Naive B cell (primary cell): Measurements from ENCODE around the gene PDIA3. TPM values are rescaled to one million over a fixed set of nuclear protein-coding genes. Genes with fewer than 3 reads are reported as not detected.
"Not testable (repeated sequence)": the region's sequence is repeated elsewhere in the genome, so short reads cannot be mapped to it uniquely, and the experiment has no call there.

Source experiments
- ATAC-seq, 2 donors: fragments of 150-1000 bp; cut with Tn5 transposase; 2 replicates each; pipeline ENCODE4 v1.10.0; 2021; ENCODE audit warnings: low read depth in 2 of 2, mild to moderate bottlenecking in 2 of 2, moderate library complexity in 2 of 2
- DNase-seq: peaks from one replicate; pipeline ENCODE4 v3.0.0; 2022
- H3K27ac Mint-ChIP-seq, 6 donors: one replicate each; pipeline ENCODE4 v1.8.0; 2020 to 2022; ENCODE audit warnings: mild to moderate bottlenecking in 6 of 6, mixed read lengths in 6 of 6, moderate library complexity in 5 of 6, inconsistent platforms in 2 of 6
- H3K27me3 Mint-ChIP-seq, 3 donors: one replicate each; pipeline ENCODE4 v1.8.0; 2021 to 2022; ENCODE audit warnings: mixed read lengths in 3 of 3, mild to moderate bottlenecking in 1 of 3
- H3K36me3 Mint-ChIP-seq, 2 donors: one replicate each; pipeline ENCODE4 v1.8.0; 2020 to 2022; ENCODE audit warnings: mixed read lengths in 2 of 2, inconsistent platforms in 1 of 2, mild to moderate bottlenecking in 1 of 2
- H3K4me1 Mint-ChIP-seq, 3 donors: one replicate each; pipeline ENCODE4 v1.8.0; 2020 to 2022; ENCODE audit warnings: mixed read lengths in 3 of 3, inconsistent platforms in 1 of 3, mild to moderate bottlenecking in 1 of 3, moderate library complexity in 1 of 3
- H3K4me3 Mint-ChIP-seq, 8 donors: one replicate each; pipeline ENCODE4 v1.8.0; 2020 to 2022; ENCODE audit warnings: mild to moderate bottlenecking in 8 of 8, mixed read lengths in 8 of 8, moderate library complexity in 8 of 8, inconsistent platforms in 2 of 8
- H3K9me3 Mint-ChIP-seq, 7 donors: one replicate each; pipeline ENCODE4 v1.8.0; 2020 to 2022; ENCODE audit warnings: mixed read lengths in 7 of 7, mild to moderate bottlenecking in 5 of 7, inconsistent platforms in 2 of 7, moderate library complexity in 1 of 7
- polyA plus RNA-seq, 6 donors: library from polyadenylated mRNA; unstranded; fragments of 300-500 nt; fragmentation: Illumina TruSeq; gene quantifications; one replicate each; pipeline ENCODE4 v1.2.3, GENCODE V29; 2021; ENCODE audit warnings: low read depth in 6 of 6

Gene PDIA3
- polyA plus RNA-seq, 6 donors from 2014 or later = 251 to 358 (median 278) TPM

DNA sequence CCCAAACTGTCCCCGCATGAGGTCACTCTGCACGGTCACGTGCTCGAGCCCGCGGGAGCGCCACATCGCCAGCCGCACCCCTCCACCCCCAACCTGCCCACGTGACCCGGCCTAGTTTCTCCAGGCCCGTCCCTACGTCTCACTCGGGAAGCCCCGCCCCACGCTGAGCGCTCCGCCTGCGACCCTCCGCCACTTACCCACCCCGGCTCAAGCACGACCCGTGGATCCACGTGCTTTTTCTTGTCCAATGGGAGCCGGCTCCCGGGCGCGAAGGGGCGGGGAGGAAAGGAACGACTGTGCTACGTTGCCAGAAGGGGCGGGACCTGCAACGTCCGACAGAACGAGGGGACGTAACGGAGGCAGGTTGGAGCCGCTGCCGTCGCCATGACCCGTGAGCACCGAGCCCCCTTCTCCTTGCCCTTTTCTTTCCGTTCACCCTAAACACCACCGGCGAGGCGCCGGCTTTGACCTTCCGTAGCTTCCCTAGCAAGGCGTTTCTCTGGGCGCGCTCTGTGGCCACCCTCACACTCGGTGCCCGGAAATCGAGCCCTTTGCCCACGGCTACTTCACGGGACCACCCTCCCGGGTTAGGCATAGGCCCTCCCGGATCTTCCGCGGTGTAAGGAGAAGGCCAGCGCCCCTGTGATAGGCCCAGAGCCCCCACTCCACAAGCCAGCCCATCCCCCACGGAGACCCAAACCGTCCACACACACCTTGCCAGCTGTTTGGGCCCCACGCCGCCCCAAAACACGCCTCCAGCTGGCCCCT lies 45.9 kb downstream of the PDIA3 start, which contains the start of gene SERF2:
Gene SERF2 (plus strand): TSS at position 328 of the 768 bp plus-strand sequence. CDS start 57 bp downstream, at position 385.
- peak; percentile 99 for DNase-seq
- ATAC-seq = peak; percentile 81 to 84
- Mint-ChIP-seq H3K4me1 (peaks cover 46 to 84% (median 70%) of the 10 kb centered on the region in 3 donors), H3K9me3 (no peaks in the 10 kb centered on the region), H3K27ac (peak within 1 kb of the TSS; percentile 99), H3K4me3 (peak within 1 kb of the TSS; percentile 96 to 100 (median 98)), H3K36me3 (peaks cover 6 to 28% of the 10 kb centered on the region in 2 donors), H3K27me3 (no peaks in the 10 kb centered on the region)

DNA sequence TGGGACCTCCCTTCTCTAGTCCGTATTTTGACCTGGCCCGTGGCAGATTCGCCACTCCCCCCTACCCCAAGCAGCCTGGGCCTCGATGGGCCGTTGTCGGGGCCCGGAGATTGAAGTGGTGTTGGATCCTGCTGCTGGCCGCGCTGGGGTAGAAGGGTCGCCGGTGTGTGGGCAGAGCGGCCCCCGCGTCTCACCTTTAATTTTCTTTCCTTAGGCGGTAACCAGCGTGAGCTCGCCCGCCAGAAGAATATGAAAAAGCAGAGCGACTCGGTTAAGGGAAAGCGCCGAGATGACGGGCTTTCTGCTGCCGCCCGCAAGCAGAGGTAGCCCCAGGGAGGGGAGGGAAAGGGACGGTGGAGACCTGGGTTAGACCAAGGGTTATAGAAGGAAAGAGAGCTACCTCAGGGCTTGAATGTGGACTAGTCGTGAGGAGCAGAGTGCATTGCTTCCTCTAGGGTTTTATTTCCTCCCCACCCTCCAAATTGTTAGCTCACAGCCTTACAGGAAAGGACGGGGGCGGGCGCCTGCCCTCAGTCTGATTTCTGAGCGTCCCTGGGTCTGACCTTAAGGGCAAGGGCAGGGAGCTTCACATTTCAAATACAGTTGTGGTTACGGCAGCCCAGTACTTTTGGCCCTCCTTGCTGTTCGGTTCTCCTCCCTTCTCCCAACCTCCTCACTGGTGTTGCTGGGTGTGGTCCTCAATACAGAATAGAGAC lies 46.7 kb downstream of the PDIA3 start:
- Mint-ChIP-seq H3K27me3 (no peaks in the 10 kb centered on the region), H3K27ac (peak overlapping the region; percentile 99), H3K4me3 (peak overlapping the region; percentile 96 to 100 (median 98)), H3K4me1 (peaks cover 46 to 82% (median 70%) of the 10 kb centered on the region in 3 donors), H3K36me3 (peaks cover 6 to 28% of the 10 kb centered on the region in 2 donors), H3K9me3 (no peaks in the 10 kb centered on the region)
- DNase-seq (no peak), ATAC-seq (no peak)

DNA sequence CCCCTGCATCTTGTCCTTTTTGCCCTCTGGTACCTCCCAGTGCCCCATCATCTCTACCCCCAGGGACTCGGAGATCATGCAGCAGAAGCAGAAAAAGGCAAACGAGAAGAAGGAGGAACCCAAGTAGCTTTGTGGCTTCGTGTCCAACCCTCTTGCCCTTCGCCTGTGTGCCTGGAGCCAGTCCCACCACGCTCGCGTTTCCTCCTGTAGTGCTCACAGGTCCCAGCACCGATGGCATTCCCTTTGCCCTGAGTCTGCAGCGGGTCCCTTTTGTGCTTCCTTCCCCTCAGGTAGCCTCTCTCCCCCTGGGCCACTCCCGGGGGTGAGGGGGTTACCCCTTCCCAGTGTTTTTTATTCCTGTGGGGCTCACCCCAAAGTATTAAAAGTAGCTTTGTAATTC lies 47.4 kb downstream of the PDIA3 start:
- ATAC-seq = no peak
- no peaks in the 10 kb centered on the region for H3K27me3 Mint-ChIP-seq
- peaks cover 6 to 36% of the 10 kb centered on the region in 2 donors for H3K36me3 Mint-ChIP-seq

DNA sequence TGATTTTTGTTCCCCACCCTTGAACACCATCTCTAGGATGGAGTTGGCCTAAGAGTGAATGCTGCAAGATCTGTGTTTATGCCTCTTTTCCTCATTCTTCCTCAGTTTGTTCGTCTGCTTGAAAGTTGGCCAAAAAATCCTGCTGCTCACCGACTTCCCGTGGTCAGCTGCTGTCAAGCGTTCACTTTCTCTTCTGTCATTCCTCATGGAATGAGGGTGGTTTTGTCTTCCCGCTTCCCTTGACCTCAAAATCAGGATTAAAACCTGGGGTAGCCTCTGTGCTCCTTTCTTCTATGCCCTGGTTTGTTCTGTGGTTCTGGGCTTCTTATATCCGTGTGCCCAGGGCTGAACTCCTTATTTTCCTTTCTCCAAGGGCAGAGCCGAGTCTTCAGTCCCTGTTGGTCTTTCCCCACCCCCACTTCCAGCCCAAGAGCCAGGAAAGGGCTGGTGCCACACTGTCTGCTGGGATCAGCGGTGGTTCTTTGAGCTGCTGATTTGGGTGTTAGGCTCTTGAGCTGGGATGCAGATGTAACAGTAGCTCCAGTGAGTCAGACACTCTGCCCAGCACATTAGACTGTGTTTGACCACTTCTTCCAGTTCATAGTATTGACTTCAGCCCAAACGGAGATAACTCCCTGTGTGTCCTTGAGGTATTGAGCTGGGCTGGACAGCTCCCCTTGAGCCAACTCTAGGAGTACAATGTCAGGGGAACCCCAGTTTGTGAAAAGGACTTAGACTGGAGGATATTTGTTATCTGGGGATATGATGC lies 48.2 kb downstream of the PDIA3 start:
- no peaks in the 10 kb centered on the region for H3K9me3 Mint-ChIP-seq
- peak overlapping the region; percentile 60 to 100 (median 96) for H3K4me3 Mint-ChIP-seq
- no peaks in the 10 kb centered on the region for H3K27me3 Mint-ChIP-seq
- peaks cover 50 to 82% (median 80%) of the 10 kb centered on the region in 3 donors for H3K4me1 Mint-ChIP-seq
- H3K27ac Mint-ChIP-seq = peak overlapping the region; percentile 36 to 99 (median 90)
- peaks cover 6 to 43% of the 10 kb centered on the region in 2 donors for H3K36me3 Mint-ChIP-seq
- ATAC-seq (no peak), DNase-seq (no peak)

More for the DNA sequence above, 47.4 kb downstream of the PDIA3 start:
- H3K9me3 Mint-ChIP-seq = no peaks in the 10 kb centered on the region
- H3K4me1 Mint-ChIP-seq = peaks cover 50 to 84% (median 77%) of the 10 kb centered on the region in 3 donors
- DNase-seq = no peak
- H3K4me3 Mint-ChIP-seq = peak overlapping the region; percentile 96 to 100 (median 98)
- peak overlapping the region; percentile 67 to 99 (median 95) for H3K27ac Mint-ChIP-seq

DNA sequence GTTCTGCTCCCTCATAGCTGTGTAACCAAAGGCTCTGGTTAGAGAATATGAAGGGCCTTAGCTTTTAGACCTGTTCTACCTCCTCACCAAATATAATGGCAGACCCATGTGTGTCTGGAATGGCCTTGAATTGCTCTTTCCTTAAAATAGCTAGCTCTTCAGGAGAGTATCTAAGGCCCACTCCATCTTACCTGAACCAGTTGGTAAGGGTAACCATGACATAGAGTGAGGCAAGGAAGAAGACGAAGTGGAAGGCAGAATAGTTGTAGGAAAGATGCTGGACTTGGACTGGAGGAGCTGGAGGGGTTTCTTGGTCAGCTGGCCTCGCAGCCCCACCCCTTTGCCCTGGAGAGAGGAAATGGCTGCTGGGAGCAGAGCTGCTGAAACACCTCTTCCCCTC lies 49.0 kb downstream of the PDIA3 start:
- ATAC-seq (no peak), DNase-seq (no peak)
- no peaks in the 10 kb centered on the region for H3K27me3 Mint-ChIP-seq
- no peaks in the 10 kb centered on the region for H3K9me3 Mint-ChIP-seq
- H3K36me3 Mint-ChIP-seq = peaks cover 8 to 47% of the 10 kb centered on the region in 2 donors
- H3K4me3 Mint-ChIP-seq = peak overlapping the region in 1 of 8 donors; percentile 100
- peaks cover 57 to 84% (median 82%) of the 10 kb centered on the region in 3 donors for H3K4me1 Mint-ChIP-seq
- H3K27ac Mint-ChIP-seq = peak overlapping the region in 2 of 6 donors; percentile 70 to 81

DNA sequence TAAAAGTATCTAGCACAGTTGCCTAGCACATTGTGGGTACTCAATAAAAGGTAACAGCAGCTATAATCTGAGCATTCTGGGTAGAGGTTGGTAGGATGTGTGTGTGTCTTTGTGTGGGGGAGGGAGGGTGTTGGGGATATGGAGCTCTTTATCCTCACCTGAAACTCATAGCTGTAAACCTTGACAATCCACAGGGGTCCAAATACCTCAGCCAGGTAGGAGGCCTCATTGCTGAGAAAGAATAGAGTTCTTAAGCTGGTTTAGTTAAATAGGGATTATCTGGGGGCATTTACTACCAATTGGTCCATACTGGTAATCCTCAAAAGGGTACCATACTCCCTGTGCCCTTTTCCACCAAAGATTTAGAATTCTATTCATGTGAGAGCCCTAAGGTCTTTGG lies 49.8 kb downstream of the PDIA3 start:
- Mint-ChIP-seq H3K36me3 (peaks cover 13 to 53% of the 10 kb centered on the region in 2 donors), H3K4me1 (peaks cover 63 to 87% (median 84%) of the 10 kb centered on the region in 3 donors), H3K4me3 (peak overlapping the region in 1 of 8 donors; percentile 71), H3K9me3 (no peaks in the 10 kb centered on the region), H3K27me3 (no peaks in the 10 kb centered on the region), H3K27ac (peak overlapping the region in 3 of 6 donors; percentile 22 to 58 (median 39))
- ATAC-seq (no peak), DNase-seq (no peak)

DNA sequence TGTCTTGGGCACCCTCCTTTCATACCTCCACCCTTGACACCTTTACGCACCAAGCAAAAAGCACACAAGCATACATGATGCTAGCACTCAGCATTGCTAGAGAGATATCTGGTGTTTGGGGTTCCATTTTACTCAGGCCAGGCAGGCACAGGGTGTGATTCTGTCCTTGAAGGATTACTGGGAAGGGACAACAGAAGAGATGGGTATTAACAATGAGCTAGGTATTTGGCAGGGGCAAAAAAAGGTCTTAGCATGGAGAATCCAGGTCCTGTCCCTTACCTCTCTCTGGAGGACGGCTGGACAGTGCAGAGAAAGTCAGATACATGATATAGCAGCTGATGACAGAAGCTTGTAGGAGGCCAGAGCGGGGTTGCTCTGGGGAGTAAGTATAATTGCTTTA lies 50.3 kb downstream of the PDIA3 start:
- Mint-ChIP-seq H3K27ac (peak overlapping the region in 5 of 6 donors; percentile 8 to 58 (median 34)), H3K9me3 (no peaks in the 10 kb centered on the region), H3K36me3 (peaks cover 13 to 53% of the 10 kb centered on the region in 2 donors), H3K4me1 (peaks cover 66 to 87% (median 84%) of the 10 kb centered on the region in 3 donors), H3K27me3 (no peaks in the 10 kb centered on the region), H3K4me3 (peak overlapping the region in 1 of 8 donors; percentile 71)
- ATAC-seq (no peak), DNase-seq (no peak)

DNA sequence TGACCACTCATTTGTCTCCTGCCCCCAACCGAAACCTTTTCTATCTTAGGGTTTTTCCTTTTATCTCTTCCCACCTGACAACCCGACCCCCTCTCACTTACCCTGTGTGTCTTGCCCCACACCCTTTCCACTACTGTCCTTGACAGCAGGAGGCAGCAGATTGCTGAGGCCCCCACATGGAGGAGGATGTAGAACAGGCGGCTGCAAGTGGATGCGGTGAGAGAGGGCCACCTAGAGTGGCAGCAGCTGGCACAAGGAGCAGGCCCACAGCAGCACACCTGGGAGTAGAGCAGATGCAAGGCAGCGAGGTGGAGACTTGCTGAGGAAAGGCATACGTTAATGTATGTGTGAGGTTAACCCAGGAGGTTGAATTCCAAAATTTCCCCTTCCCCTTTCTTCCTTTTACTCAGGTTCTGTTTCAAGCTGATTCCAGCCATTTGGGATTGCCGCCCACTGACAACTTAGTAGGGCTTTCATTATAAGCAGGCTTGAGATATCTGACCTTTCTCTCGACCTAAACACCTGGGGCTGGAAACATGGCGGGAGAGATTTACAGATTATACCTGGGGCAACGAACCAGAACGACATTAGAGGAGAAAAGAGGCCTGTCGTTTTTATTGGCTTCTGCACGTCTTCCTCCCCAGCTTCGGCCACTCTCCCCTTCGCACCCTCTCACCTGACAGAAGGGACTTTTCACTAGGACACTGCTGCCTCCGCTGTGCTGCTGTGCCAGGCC lies 53.1 kb downstream of the PDIA3 start:
- Mint-ChIP-seq H3K36me3 (peaks cover 13 to 41% of the 10 kb centered on the region in 2 donors), H3K4me1 (peaks cover 49 to 64% (median 63%) of the 10 kb centered on the region in 3 donors), H3K4me3 (peak overlapping the region in 7 of 8 donors; percentile 15 to 100 (median 51)), H3K27ac (peak overlapping the region in 5 of 6 donors; percentile 9 to 93 (median 79)), H3K27me3 (no peaks in the 10 kb centered on the region), H3K9me3 (no peaks in the 10 kb centered on the region)
- no peak for ATAC-seq
- no peak for DNase-seq

DNA sequence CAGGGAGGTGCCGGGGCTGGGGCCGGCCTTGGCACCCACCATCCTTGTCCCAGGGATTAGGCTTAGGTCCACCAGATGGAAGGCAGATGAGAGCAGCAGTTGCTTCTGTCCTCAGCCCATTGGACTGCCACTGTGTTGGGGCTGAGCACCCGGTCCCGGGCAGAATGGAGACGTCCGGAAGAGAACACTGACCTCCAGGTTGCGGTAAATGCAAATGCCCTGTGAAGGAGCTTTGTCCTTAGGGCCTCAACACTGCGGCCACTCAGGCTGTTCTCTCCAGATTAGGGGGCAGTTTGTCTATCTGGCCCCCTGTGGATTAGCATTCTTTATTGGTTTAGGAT lies 53.7 kb downstream of the PDIA3 start, which contains the start of gene SERINC4:
Gene SERINC4 (minus strand): TSS at position 276 of the 341 bp plus-strand sequence. CDS start 234 bp downstream, at position 42.
- Mint-ChIP-seq H3K4me1 (peaks cover 44 to 58% (median 57%) of the 10 kb centered on the region in 3 donors), H3K27ac (peak within 1 kb of the TSS; percentile 93 to 100 (median 100)), H3K36me3 (peaks cover 14 to 37% of the 10 kb centered on the region in 2 donors), H3K4me3 (peak within 1 kb of the TSS; percentile 95 to 100 (median 100)), H3K9me3 (no peaks in the 10 kb centered on the region), H3K27me3 (no peaks in the 10 kb centered on the region)
- no peak for DNase-seq
- ATAC-seq = no peak

DNA sequence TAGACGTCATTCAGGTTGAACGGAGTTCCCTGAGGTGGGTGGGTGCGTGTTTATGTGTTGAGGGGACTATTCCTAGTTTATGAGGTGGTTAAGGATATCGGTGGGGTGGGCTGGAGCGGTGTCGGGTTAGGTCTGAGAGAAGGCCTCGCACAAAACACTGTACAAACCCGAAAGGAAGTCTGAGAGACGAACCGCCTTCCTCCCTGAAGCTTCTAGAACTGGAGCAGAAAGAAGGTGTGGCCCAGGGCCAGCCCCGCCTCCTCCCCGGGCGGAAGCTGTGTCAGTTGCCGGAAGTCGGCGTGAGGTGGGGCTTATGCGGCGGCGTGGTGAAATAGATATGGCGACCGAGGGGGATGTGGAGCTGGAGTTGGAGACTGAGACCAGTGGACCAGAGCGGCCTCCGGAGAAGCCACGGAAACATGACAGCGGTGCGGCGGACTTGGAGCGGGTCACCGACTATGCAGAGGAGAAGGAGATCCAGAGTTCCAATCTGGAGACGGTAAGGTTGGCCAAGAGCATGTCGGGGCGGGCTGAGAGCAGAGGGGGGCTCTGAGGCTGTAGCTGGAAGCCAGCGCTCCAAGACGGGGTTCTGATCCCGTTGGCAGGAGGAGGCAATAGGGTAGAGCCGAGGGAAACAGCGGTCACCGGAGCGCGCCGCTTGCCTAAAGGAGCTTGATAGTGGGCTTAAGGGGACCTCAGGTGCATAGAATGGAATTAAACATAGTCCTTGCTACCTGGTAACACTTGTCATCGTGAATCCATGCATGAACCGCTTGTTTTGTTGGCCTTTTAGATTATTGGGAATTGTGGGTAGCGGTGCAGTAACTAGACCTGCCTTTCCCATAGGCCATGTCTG lies 54.3 kb downstream of the PDIA3 start, which contains the start of gene HYPK:
Gene HYPK (plus strand): TSS at position 314 of the 856 bp plus-strand sequence. CDS start 24 bp downstream, at position 338.
- Mint-ChIP-seq H3K27ac (peak within 1 kb of the TSS; percentile 93 to 100 (median 100)), H3K9me3 (no peaks in the 10 kb centered on the region), H3K4me3 (peak within 1 kb of the TSS; percentile 95 to 100 (median 100)), H3K36me3 (peaks cover 14 to 37% of the 10 kb centered on the region in 2 donors), H3K4me1 (peaks cover 38 to 52% (median 51%) of the 10 kb centered on the region in 3 donors), H3K27me3 (no peaks in the 10 kb centered on the region)
- ATAC-seq (peak; percentile 100), DNase-seq (peak; percentile 89)

DNA sequence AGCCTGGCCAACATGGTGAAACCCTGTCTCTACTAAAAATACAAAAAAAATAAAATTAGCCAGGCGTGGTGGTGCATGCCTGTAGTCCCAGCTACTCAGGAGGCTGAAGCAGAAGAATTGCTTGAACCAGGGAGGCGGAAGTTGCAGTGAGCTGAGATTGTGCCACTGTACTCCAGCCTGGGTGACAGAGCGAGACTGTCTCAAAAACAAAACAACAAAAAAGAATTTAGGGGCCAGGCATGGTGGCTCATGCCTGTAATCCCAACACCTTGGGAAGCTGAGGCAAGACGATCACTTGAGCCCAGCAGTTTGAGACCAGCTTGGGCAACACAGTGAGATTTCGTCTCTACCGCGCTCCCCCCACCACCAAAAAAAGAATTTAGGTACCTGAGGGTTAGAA lies 56.4 kb downstream of the PDIA3 start:
- ATAC-seq, DNase-seq, H3K27me3 Mint-ChIP-seq, H3K9me3 Mint-ChIP-seq: not testable (repeated sequence)
- H3K4me3 Mint-ChIP-seq = peak overlapping the region in 1 of 8 donors; percentile 38
- H3K36me3 Mint-ChIP-seq = peaks cover 21 to 35% of the 10 kb centered on the region in 2 donors
- peak overlapping the region in 1 of 6 donors; percentile 19 for H3K27ac Mint-ChIP-seq
- peaks cover 35 to 48% (median 37%) of the 10 kb centered on the region in 3 donors for H3K4me1 Mint-ChIP-seq
